HK-2 (cell line): ENCODE measurements around the gene RNF103.
"Not testable (repeated sequence)": the region's sequence is repeated elsewhere in the genome, so short reads cannot be mapped to it uniquely, and the experiment has no call there.

Experiments used
- DNase-seq: peaks from one replicate; pipeline ENCODE4 v3.0.0-alpha.2; 2018; ENCODE audit not compliant: unreplicated experiment

Gene RNF103, protein sequence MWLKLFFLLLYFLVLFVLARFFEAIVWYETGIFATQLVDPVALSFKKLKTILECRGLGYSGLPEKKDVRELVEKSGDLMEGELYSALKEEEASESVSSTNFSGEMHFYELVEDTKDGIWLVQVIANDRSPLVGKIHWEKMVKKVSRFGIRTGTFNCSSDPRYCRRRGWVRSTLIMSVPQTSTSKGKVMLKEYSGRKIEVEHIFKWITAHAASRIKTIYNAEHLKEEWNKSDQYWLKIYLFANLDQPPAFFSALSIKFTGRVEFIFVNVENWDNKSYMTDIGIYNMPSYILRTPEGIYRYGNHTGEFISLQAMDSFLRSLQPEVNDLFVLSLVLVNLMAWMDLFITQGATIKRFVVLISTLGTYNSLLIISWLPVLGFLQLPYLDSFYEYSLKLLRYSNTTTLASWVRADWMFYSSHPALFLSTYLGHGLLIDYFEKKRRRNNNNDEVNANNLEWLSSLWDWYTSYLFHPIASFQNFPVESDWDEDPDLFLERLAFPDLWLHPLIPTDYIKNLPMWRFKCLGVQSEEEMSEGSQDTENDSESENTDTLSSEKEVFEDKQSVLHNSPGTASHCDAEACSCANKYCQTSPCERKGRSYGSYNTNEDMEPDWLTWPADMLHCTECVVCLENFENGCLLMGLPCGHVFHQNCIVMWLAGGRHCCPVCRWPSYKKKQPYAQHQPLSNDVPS

DNA sequence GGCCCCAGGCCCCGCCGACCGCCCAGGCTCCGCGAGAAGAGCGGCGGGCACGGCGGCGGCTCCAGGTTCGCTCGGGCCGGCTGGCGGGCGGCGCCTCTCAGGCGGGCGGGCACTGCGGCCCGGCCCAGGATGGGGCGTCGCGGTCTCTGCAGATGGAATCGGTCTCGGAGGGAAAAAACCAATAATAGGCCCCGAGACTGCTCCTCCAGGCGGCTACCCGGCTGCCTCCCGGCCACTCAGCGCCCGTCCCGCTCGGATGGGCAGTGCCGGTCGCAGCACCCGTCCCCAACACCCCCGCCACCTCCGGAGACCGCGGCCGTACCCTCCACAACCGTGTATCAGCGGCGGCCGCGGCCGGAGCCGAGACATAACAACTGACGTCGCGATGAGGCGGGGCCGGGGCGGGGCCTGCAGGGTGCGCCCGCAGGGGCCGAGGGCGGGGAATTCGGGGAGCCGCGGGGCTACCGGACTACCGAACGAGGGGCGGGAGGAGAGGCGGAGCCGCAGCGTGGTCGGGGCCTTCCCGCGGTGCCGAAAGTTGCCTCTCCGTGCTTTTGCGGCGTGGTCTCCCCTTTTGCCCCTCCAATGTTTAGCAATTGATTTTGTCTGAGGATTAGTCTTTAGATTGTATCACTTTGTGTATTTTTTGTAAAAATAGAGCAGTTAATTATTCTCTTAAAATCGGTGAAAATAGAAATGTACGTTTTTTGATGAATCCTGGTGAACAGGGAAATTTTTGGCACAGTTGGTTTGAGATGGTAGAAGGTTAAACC is at the start of gene RNF103:
RNF103 (minus strand) TSS at position 372 of the 773 bp plus-strand sequence. CDS start 979 bp downstream, outside the sequence.
- DNase-seq, result peak; percentile 95

DNA sequence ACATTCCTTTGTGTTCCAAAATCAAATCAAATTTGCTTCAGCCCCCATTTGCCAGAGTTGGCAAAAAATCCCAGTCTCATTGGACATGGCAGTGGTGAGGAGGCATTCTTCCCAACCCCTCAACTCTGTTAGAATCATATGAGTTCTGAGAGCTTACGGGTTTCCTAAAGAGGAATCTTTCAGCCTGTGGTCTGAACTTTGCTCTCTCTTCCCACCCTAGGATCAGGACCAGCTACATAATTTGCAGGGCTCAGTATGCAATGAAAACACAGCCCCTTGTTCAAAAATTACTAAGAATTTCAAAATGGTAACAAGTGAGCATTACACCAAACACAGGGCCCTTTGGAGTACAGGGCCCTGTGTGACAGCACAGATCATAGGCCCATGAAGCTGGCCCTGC is 49.3 kb upstream of the RNF103 start:
- no peak for DNase-seq

DNA sequence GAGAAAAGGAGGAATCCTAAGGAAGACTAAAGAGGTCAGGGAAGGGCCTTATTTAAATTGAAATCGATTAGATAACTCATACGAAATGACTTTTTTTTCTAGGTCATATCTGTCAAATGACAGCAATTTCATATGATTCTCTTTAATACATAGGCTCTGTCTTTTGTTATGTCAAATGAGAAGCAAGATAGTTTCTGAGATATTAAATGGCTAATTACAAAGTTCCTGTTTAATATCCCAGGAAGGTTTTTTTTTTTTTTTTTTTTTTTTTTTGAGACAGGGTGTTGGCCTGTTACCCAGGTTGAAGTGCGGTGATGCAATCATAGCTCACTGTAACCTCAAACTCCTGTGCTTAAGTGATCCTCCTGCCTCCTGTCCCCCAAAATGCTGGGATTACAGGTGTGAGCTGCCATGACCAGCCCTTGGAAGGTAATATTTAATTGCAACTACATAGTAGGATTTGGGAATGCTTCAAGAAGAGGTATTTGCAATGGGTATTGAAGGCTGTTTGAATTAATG is 48.4 kb upstream of the RNF103 start:
- DNase-seq, result no peak

DNA sequence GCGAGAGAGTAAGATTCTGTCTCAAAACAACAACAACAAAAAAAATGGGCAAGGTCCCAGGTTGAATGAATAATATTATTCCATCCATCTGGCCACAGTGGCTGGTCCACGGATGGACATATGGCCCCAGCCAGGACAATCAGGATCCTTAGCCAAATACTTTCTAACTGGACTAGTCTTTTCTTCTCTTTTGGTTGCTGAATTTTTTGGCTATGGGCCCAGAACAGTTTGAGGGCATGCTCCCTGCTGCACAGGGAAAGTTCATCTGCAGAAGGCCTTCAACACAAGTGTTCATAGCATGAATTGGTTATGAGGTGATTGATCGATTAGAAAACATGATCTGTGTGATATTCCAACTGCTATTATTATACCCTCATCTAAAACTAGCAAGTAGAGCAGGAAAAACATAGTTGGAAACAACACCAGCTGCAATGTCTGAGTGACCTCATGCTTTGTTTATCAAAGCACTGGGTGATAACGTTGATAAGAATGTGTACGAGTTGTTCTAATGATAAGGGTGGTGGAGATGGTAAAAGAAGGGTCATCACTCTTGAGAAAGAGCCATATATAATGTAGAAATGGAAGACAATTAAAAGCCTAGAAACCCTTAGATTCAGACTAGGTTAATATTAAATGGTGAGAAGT is 47.8 kb upstream of the RNF103 start:
- DNase-seq, result no peak

DNA sequence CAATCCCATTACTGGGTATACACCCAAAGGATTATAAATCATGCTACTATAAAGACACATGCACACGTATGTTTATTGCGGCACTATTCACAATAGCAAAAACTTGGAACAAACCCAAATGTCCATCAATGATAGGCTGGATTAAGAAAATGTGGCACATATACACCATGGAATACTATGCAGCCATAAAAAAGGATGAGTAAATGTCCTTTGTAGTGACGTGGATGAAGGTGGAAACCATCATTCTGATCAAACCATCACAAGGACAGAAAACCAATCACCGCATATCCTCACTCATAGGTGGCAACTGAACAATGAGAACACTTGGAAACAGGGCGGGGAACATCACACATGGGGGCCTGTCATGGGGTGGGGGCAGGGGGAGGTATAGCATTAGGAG is 45.7 kb upstream of the RNF103 start:
- not testable (repeated sequence) for DNase-seq

DNA sequence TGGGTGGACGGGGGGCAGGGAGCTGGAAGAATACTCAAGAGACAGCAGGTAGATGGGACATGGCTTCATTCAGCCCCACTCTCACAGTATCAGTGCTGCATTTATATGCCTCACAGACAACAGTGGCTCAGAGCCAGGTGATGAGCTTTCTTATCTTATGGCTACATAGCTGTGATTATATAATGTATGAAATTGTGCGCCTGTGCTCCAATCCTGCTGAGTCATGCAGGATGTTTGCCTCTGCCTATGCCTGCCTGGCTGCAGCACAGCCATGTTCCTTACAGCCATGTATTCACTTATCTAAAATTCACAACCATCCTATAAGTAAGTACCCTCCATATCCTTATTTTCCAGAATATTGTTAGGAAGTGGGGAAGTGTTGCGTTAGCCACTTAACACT is 37.7 kb upstream of the RNF103 start:
- DNase-seq, result no peak

DNA sequence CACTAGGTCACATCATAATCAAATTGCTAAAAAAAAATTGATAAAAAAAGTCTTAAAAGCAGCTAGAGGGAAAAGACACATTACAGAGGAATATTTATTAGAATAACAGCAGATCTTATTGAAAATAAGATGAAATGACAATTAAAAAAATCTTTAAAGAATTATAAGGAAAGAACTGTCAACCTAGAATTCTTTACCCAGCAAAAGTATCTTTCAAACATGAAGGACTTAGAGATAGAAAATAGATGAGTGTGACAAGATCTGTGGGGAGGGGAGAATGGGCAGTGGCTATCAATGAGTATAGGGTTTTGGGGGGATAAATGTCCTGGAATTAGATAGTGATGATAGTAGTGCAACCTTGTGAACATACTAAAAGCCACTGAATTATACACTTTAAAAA is 26.5 kb upstream of the RNF103 start:
- DNase-seq, result no peak

DNA sequence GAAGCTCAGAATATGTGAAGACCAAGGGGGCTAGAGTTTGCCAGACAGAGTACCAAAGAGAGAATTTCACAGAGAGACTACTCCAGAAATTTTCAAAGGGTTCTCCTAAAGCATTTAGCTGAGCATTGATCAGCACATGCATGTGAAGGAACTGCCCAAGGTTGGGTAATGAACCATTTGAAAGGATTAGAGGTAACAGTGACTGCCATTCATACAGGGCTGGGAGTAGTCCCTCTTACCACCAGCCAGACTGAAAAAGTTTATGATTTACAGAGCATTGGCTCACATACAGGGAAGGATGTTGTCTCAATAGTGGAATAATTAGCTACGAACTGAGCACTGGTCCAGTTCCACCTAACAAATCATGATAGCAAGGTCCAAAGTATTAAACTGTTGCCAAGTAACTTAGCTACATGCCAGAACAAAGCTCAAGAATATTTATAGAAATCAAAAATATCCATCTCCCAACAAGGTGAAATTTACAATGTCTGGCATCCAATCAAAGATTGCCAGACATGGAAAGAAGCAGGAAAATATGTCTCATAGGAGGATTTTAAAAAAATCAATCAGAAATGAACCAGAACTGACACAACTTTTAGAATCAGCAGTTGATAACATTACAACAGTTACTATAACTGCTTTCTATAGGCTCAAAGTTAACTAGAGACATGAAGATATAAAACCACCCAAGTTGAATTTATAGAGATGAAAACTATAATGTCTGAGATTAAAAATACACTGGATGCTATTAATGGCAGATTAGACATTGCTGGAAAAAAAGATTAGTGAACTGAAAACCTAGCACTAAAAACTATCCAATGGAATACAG is 25.7 kb upstream of the RNF103 start:
- DNase-seq, result no peak

DNA sequence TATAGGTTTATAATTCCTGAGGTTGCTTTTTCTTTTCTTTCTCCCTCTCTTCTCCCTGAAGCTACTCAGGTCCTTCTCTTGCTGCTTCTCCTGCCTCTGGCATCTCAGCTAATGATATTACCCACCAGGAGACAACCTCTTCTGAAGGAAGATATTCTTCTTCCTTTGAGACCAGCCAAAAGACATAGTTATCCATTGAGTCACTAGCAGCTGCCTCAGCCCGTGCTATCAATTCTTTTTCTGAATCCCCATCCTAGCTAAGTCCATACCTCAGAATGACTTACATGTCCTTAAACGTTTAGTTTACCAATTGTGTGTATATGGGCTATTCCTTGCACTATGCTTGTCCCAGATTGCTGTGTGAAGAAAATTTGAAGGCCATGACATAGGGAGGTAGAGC is 25.0 kb upstream of the RNF103 start:
- DNase-seq, result no peak

DNA sequence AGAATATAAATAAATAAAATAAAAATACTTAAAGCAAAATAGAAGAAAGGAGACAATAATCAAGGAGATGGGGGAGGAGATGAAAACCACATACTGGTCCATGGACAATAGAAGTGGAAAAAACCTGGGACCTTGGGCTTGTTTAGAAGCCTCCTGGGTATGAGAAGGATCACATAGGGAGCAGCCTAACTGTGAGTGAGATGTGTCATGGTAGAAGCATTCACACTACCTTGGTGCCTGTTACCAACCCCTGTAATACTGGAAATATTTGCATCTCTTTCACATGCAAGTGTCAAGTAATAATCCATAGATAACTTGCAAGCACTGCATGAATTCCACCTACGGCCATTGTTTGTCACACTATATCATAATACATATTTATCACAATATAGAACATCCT is 23.2 kb upstream of the RNF103 start:
- no peak for DNase-seq

DNA sequence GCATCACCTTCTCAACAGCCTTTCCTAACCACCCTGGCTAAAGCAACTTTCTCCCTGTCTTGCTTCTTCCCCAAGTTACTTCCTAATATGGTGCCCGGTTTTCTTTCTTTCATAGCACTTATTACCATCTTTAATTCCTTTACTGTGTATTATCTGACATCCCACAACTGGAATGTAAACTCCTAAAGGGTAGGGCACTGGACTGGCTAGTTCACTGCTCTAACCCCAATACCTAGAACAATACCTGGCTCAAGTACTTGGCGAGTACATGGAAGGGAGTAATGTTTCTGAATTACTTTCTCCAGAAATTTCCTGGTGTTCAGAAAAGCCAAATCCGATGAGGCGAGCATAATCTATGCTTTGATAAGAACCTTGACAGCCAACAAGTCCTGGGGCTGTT is 22.7 kb upstream of the RNF103 start:
- DNase-seq, result no peak

DNA sequence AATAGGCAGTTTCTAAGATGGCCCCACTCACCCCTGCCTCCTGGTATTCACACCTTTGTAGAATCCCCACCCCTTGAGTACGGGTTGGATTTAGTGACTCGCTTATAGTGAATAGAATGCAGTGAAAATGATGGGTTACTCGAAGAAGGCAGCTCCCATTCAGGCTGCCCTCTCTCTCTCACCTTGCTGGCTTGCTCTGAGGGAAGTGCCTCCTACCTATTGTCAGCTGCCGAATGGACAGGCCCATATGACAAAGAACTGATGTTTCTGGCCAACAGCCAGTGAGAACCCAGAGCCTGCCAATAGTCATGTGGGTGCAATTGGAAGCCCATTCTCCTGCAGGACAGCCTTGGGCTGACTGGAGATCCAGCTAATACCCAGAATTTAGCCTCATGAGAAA is 22.1 kb upstream of the RNF103 start:
- DNase-seq, result no peak

DNA sequence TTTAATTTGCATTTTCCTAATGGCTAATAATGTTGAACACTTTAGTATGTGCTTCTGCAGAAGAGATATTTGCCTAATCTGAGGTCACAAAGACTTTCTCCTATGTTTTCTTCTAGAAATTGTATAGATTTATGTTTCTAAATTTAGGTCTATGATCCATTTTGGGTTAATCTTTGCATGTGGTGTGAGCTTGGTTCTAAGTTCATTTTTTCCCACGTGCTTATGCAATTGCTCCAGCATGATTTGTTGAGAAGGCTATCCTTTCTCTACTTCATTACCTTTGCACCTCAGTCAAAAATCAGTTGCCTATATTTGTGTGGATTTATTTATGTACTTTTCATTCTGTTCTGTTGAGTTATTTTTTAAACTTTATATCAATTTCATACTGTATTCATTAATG is 15.0 kb upstream of the RNF103 start:
- DNase-seq, result no peak

DNA sequence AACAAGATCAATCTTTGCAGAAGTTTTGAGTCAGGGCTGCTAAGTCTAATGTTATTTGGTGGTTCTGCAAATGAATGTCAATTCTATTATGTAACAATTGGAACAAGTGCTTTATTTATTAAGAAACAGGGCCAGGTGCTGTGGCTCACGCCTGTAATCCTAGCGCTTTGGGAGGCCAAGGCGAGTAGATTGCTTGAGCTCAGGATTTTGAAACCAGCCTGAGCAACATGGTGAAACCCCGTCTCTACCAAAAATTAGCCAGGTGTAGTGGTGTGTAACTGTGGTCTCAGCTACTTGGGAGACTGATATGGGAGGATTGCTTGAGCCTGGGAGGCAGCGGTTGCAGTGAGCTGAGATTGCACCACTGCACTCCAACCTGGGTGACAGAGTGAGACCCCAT is 13.2 kb upstream of the RNF103 start:
- DNase-seq, result no peak

DNA sequence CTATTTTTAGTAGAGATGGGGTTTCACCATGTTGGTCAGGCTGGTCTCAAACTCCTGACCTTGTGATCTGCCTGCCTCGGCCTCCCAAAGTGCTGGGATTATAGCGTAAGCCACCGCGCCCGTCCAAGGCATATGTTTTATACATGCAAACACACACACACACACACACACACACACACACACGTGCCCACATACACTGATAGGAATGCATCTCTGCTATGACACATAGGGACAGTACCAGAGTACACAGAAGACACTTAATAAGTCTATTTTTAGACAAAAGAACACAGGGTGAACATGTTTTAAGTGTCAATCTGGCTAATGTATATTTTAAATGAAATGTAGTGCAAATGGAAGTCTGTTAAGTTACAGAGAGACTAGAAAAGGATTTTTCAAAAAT is 10.7 kb upstream of the RNF103 start:
- no peak for DNase-seq

DNA sequence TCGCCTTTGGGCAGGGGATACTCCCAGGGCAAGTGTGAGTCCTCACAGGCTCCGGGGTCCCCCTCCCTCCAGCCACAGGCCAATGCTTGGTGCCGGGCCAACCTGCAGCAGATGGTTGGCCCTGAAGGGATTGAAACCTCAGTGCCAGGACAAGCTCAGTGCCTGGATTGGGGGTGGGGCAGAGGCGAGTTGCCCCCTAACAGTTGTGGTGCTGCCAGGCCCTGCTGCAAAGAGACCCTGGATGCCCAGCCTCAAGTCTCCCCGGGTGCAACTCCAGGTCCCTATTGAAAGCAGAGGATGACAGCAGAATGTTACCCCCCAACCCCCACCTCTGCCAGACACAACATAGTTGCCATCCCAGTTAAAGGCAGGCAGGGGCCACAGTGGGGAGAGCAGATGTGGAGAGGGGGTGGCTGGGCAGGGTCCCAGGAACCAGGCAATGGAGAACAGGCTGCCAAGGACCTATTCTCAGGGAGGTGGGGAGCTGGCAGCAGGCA is 9.5 kb upstream of the RNF103 start:
- no peak for DNase-seq

DNA sequence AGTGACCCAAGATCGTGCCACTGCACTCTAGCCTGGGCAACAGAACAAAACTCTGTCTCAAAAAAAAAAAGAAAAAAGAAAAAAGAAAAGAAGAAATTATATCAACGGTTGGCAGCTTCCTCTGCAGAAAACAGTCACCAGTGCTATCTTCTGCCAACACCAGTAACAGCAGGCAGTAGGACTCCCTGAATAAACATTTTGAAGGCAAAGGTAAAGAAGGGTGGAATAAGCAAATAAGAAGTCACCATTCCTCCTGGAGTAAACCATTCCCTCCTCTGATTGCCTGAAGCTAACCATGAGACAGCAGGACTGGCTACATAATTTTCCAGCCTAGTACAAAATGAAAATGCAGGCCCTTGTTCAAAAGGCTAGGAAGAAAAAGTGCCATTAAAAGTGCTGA is 9.0 kb upstream of the RNF103 start:
- no peak for DNase-seq

DNA sequence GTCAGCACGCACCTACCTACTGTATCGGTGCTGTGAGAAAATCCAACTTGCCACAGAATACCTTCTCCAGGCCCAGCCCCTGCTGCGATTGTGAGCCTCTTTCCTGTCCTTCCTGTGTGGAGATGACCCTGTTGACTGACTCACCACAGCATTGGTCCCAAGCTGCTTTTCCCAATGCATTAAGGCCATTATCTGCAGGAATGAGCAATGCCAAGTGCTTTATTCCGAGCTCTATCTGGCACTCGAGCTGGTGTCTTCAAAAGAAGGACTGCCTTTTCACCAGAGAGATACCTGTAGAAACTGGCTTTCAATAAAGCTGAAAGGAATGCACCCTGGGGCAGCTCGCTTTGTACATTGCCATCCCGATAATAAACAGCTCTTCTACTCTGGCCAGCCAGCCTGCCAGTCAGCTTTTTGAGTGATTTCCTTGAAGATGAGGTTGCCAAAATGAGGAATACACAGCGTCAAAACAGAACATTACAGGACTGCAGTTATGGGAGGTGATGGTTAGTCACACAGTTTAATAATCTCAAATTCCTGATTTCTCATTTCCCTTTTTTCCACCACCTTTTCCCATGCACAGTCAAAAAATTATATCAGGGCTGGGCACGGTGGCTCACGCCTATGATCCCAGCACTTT is 8.3 kb upstream of the RNF103 start:
- no peak for DNase-seq

DNA sequence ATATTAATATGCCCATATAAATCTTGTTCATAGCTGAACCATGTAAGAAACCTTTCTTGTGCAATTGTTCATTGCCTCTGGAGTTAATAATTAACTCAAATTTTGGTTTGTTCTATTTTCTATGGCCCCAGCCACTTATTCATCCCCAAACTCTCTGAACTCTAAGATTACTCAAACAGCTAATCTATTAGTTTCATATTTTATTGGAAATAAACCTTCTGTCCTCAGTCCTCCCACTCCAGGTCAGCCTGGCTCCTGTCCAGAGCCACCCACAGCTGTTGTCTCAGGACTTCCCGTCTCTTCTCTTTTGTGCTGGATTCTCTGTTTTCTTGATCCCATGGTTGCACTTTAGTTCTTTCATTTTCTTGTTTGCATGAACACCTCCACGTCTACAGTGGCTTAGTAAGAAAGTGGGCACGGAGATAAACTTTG is 4.4 kb upstream of the RNF103 start:
- no peak for DNase-seq

DNA sequence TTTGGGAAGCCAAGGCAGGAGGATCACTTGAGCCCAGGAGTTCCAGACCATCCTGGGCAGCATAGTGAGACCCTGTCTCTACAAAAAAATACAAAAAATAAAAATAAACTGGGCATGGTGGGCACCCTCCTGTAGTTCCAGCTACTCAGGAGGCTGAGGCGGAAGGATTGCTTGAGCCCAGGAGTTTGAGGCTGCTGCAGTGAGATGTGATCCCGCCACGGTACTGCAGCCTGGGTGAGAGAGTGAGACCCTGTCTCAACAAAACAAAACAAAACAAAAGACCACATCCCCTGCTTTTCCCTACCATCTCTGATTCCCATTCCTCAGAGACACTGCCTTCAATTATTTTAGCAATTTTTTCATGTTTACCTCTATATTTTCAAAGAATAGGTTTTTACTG is 3.9 kb upstream of the RNF103 start:
- no peak for DNase-seq
